Thyroid gland (tissue), 4 donors: ENCODE measurements around the gene SDR9C7.

Experiments
- CTCF ChIP-seq, 6 experiments: fragments of 200-600 bp in 3 of 6; fragments of 450-650 bp in 3 of 6; sonication (generic) in 3 of 6; IDR thresholded peaks; one replicate each; pipeline ENCODE4 v1.5.1; 2016 to 2019; ENCODE audit warnings: antibody characterized with exemption in 6 of 6, mild to moderate bottlenecking in 2 of 6, inconsistent platforms in 1 of 6, moderate library complexity in 1 of 6
- POLR2A ChIP-seq, 2 donors: fragments of 450-650 bp; IDR thresholded peaks; one replicate each; pipeline ENCODE4 v1.6.1; 2017; ENCODE audit warnings: antibody characterized with exemption in 2 of 2, mild to moderate bottlenecking in 2 of 2, moderate library complexity in 1 of 2

GRCh38 chr12:56955631-56956256 lies 21.5 kb upstream of the SDR9C7 start:
- TF ChIP-seq CTCF (IDR thresholded peaks at IDR 0.05) (no peak), POLR2A (IDR thresholded peaks at IDR 0.05) (no peak)
